ENCODE measurements around the gene KLC1. TPM values are rescaled to one million over a fixed set of nuclear protein-coding genes. Genes with fewer than 3 reads are reported as not detected.

The KLC1 gene
- total RNA-seq, 2 donors from 2014 or later: 168 to 287 TPM

GRCh38 chr14:103696070-103696402, 67.0 kb downstream of the KLC1 start:
- Histone ChIP-seq H3K27me3 (replicated peaks; ENCODE audit: insufficient read depth) (no peaks in the 10 kb centered on the region), H3K4me1 (replicated peaks) (peaks cover 36% of the 10 kb centered on the region), H3K27ac (no peak overlapping the region), H3K9me3 (no peaks in the 10 kb centered on the region), H3K4me3 (no peak overlapping the region), H3K36me3 (peaks cover 0 to 10% of the 10 kb centered on the region in 2 donors)
- no peak for DNase-seq (ENCODE audit: low spot score)
- 38% methylated on average over 12 of the region's 13 CpGs for WGBS
- intact Hi-C loops (cut with DNase I): no loop called here
- TF ChIP-seq POLR2AphosphoS5 (IDR thresholded peaks at IDR 0.05) (no peak), CTCF (IDR thresholded peaks at IDR 0.05) (no peak), POLR2A (IDR thresholded peaks at IDR 0.05) (no peak)

GRCh38 chr14:103696466-103697071, 67.6 kb downstream of the KLC1 start:
- no peaks in the 10 kb centered on the region for H3K27me3 ChIP-seq (replicated peaks; ENCODE audit: insufficient read depth)
- no peak overlapping the region for H3K4me3 ChIP-seq
- intact Hi-C loops (cut with DNase I): no loop called here
- WGBS: 27% methylated on average over 17 of the region's 17 CpGs
- H3K36me3 ChIP-seq: peaks cover 0 to 10% of the 10 kb centered on the region in 2 donors
- no peak for DNase-seq (ENCODE audit: low spot score)
- peak overlapping the region; percentile 50 to 80 for H3K27ac ChIP-seq
- no peaks in the 10 kb centered on the region for H3K9me3 ChIP-seq
- TF ChIP-seq CTCF (IDR thresholded peaks at IDR 0.05) (no peak), POLR2AphosphoS5 (IDR thresholded peaks at IDR 0.05) (no peak), POLR2A (IDR thresholded peaks at IDR 0.05) (no peak)
- peaks cover 36% of the 10 kb centered on the region for H3K4me1 ChIP-seq (replicated peaks)

- 19% methylated on average over 3 of the region's 3 CpGs for WGBS
- intact Hi-C loops (cut with DNase I): no loop called here
- peaks cover 0 to 10% of the 10 kb centered on the region in 2 donors for H3K36me3 ChIP-seq
- peaks cover 36% of the 10 kb centered on the region for H3K4me1 ChIP-seq (replicated peaks)
- H3K4me3 ChIP-seq: no peak overlapping the region
- DNase-seq (ENCODE audit: low spot score): no peak
- no peaks in the 10 kb centered on the region for H3K27me3 ChIP-seq (replicated peaks; ENCODE audit: insufficient read depth)
- H3K9me3 ChIP-seq: no peaks in the 10 kb centered on the region
- TF ChIP-seq CTCF (IDR thresholded peaks at IDR 0.05) (no peak), POLR2A (IDR thresholded peaks at IDR 0.05) (no peak), POLR2AphosphoS5 (IDR thresholded peaks at IDR 0.05) (no peak)
- H3K27ac ChIP-seq: peak overlapping the region in 1 of 2 donors; percentile 80
Measured at GRCh38 chr14:103697206-103697602, 68.2 kb downstream of the KLC1 start.

- H3K4me3 ChIP-seq: no peak overlapping the region
- H3K27me3 ChIP-seq (replicated peaks; ENCODE audit: insufficient read depth): no peaks in the 10 kb centered on the region
- DNase-seq (ENCODE audit: low spot score): no peak
- peaks cover 36% of the 10 kb centered on the region for H3K4me1 ChIP-seq (replicated peaks)
- peaks cover 0 to 10% of the 10 kb centered on the region in 2 donors for H3K36me3 ChIP-seq
- intact Hi-C loops (cut with DNase I): no loop called here
- H3K9me3 ChIP-seq: no peaks in the 10 kb centered on the region
- TF ChIP-seq POLR2A (IDR thresholded peaks at IDR 0.05) (no peak), CTCF (IDR thresholded peaks at IDR 0.05) (no peak), POLR2AphosphoS5 (IDR thresholded peaks at IDR 0.05) (no peak)
- WGBS: 85% methylated on average over 14 of the region's 14 CpGs
- peak overlapping the region; percentile 69 to 80 for H3K27ac ChIP-seq
Measured at GRCh38 chr14:103697603-103698379, 68.8 kb downstream of the KLC1 start.
